Measurements from ENCODE around the gene FRAT2.

The FRAT2 gene

GRCh38 chr10:97323501-97323900 is 11.0 kb downstream of the FRAT2 start:
- no peak for DNase-seq

GRCh38 chr10:97321804-97322190 is 12.7 kb downstream of the FRAT2 start:
- DNase-seq, result no peak

DNA sequence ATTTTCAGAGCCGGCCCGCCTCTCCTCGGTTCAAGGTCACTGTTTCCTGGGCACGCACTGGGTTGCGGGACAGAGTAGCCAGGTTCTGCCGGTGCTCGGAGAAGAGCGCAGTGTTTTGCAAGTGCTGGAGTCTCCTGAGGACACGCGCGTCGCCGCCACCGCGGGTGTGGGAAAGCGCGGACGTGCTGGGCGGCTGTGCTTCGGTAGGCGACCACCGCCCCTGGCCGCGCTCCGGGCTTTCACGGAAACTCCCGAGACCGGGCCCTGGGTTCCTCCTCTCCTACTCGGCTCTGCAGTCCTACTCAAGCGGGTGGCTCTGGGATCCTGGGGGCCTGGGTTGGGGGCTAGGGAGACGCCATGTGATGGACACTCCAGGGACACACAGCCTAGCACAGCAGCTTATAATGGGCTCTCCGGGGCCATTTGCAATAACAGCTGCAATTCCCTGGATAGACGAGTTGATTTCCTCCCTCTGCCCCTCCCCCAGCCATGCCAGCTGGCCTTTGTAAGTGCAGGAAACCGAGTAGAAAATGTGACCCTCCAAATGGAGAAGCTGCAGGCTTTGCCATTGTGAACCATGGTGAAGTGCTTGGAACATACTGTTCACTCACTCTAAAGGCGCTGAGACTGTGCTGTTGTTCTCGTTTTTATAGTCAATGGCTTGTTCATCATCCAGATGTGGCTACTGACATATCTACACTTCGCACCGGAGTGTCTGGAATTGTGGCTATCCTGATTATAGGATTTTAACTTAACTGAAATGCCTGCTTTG is 13.3 kb downstream of the FRAT2 start:
- peak; percentile 44 to 45 for DNase-seq

DNA sequence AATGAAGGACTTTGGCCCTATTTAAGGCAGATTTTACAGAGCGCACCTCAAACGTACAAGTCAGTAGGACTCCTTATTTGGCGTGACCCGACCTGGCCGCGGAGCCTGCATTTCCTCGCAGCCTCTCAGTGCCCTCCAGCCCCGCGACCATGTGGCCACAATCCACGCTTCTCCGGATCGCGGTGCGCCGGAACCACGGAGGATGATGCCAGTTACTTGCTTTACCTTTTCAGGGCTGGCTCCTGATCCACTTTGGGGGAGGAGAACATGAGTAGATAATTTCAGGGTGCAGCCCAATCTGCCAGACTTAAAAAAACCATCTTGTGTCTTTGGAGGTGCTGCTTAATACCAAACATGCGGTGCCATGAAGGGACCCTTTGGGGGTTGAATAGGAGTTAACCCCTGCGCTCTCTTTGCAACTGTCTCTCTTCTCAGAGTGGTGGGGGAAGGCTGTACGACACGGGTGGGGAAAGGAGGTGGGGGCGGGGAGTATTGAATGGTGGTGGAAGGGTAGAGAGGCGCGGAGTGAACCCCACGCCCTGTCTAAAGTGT is 14.0 kb downstream of the FRAT2 start:
- DNase-seq, result peak; percentile 56 to 59

- peak; percentile 76 to 79 for DNase-seq
Observed at GRCh38 chr10:97319671-97320479, 14.7 kb downstream of the FRAT2 start.

- peak; percentile 94 to 95 for DNase-seq
Observed at GRCh38 chr10:97318772-97319651, 15.5 kb downstream of the FRAT2 start, which contains the start of gene FRAT1. Gene FRAT1 (plus strand): TSS chr10:97319271. CDS start chr10:97319454, 183 bp downstream.

DNA sequence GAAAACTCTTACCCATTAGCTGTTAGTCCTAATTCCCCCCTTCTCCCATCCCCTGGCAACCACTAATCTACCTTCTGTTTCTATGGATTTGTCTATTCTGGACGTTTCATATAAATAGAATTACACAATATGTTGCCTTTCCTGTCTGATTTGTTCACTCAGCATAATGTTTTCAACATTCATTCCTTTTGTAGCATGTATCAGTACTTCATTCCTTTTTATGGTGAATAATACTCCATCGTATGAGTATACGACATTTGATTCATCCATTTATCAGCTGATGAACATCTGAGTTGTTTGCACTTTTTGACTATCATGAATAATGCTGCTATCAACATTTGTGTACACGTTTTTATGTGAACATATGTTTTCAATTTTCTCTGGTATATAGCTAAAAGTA is 19.9 kb downstream of the FRAT2 start:
- no peak for DNase-seq

DNA sequence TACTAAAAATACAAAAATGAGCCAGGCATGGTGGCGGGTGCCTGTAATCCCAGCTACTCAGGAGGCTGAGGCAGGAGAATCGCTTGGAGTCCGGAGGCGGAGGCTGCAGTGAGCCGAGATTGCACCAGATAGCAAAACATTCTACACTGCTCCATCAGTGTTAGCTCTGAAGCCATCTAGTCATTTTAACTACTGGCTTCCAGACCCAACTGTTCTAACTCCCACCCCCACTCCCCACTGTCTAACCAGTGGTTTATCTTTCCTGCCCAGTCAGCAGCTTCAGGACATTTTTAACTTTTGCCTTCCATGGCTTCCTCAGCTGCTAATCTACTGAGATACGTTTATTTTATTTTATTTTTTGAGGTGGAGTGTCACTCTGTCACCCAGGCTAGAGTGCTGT is 21.6 kb downstream of the FRAT2 start:
- no peak for DNase-seq

DNA sequence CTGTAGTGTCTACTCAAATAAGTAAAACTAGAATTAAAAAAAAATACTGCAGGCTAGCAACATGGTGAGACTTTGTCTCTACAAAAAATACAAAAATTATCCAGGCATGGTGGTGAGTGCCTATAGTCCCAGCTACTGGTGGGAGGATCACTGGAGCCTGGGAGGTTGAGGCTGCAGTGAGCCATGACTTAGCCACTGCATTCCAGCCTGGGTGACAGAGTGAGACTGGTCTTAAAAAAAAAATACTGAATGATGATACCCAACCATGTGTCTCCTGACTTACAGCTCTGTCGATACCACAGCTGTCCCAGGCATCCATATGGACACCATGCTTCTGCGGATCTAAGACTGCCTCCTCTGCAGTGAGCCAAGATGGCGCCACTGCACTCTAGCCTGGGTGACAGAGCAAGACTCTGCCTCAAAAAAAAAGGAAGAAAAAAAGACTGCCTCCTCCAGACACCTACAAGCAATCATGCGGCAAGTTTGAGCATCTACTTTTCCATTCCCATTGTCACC is 23.4 kb downstream of the FRAT2 start:
- DNase-seq, result no peak

GRCh38 chr10:97307866-97308780 is 26.4 kb downstream of the FRAT2 start:
- no peak for DNase-seq

DNA sequence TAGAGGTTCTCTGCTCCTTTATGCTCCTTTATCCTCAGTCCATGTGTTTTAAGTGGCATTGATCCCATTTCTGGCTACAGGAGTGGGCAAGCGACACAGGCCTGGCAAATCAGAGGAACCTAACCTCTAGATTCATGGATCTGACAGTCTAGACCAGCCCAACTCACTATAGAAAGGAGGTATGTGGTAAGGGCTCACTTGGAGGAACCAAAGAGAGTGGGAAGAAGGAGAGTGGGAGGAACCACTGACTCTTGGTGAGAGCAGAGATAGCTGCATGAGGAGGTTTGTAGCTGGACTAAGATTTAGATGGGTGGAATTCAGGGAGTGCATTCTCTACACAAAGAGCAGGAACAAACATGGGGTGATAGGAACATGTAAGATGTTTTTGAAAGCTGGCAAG is 27.1 kb downstream of the FRAT2 start:
- no peak for DNase-seq

DNA sequence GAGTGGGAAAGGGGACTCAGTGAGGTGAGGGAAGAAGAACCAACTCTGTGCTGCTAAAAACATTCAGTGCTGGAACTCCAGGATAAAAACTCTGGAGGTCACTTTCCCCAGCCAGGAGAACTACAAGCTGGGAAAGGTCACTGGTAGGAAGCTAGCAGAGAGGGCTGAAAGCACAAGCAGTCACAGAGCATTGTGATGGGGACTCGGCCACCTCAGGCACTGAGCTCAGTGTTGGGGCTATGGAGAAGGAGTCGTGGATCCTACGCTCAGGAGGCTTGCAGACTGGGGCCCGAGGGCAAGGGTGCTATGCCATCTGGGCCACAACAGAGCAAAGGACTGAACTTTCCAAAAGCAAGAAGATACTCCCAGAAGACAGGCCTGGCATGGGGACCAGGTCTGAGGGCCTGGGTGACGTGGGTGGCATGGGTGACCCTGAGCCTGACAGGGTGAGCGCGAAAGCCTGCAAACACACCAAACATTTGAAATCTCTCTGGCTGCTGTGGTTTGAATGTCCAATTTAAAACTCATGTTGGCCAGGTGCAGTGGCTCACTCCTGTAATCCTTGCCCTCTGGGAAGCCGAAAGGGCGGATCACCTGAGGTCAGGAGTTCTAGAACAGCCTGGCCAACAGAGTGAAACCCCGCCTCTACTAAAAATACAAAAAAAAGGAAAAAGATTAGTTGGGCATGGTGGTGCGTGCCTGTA is 32.3 kb downstream of the FRAT2 start:
- no peak for DNase-seq

GRCh38 chr10:97300980-97301379 is 33.5 kb downstream of the FRAT2 start:
- DNase-seq, result no peak

DNA sequence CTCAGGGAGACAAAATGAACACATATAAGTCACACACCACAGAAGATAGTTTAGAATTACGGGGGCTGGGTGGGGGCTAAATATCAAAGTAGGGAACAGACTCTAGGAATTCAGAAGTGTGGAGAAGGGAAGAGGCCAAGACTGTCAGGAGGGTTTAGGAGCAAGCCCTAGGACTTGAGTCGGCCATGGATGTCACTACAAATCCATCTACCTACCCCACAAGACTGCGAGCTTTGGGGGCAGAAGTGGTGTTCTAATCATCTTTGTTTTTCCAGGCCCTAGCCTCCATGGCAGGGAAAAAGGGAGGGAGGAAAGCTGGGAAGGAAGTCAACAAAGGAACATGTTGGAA is 36.3 kb downstream of the FRAT2 start:
- no peak for DNase-seq

GRCh38 chr10:97297556-97298222 is 36.8 kb downstream of the FRAT2 start:
- DNase-seq, result no peak

DNA sequence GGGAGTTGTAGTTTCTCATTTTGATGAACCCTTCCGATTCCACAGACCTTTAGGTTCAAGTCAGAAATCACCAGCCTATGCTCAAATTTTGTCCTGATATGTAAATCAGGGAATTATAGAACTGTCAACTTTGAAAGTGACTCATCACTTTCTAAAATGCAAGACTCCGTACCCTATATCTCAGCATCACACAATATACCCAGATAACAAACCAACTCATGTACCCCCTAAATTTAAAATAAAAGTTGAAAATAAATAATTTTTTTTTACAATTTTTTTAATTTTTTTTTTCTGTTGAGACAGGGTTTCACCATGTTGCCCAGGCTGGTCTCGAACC is 41.7 kb downstream of the FRAT2 start:
- DNase-seq, result no peak

DNA sequence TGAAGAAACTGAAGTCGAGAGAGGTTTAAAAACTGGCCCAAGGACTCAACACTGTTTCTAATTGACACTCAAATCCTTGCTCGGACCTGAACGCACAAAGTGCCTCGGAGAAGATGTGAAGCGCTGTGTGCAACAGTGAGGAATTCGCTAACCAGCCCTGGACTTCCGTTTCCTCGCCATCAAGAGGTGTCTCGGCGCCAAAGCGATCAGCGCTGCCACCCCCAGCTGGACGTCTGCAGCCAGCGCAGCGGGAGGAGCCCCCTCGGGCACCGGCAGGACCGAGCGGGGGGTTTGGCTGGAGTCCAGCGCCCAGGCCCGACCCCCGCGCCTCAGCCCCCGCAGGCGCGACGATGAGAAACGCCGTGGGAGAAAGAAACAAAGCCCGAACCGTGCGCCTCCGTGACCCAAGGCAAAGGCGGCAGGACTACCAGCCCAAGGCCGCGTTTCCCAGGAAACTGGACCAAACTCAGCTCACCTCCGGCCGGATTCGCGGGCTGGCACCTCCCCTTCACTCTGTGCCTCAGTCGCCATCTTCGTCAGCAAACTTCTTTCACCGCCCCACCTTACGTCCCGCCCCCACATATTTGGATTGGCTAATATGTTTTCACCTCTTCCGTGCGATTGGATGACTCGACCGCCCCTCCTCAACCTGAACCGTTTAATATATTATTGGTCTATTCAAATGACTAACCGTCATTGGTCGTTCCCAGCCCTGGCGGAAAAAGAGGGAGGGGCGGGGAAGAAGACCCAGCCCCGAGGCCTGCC is 42.2 kb downstream of the FRAT2 start, which contains the start of gene ARHGAP19:
Gene ARHGAP19, minus strand, starts transcription at position 541 of the 765 bp plus-strand sequence. Its CDS starts 10 bp downstream, at position 531.
- peak; percentile 93 for DNase-seq

DNA sequence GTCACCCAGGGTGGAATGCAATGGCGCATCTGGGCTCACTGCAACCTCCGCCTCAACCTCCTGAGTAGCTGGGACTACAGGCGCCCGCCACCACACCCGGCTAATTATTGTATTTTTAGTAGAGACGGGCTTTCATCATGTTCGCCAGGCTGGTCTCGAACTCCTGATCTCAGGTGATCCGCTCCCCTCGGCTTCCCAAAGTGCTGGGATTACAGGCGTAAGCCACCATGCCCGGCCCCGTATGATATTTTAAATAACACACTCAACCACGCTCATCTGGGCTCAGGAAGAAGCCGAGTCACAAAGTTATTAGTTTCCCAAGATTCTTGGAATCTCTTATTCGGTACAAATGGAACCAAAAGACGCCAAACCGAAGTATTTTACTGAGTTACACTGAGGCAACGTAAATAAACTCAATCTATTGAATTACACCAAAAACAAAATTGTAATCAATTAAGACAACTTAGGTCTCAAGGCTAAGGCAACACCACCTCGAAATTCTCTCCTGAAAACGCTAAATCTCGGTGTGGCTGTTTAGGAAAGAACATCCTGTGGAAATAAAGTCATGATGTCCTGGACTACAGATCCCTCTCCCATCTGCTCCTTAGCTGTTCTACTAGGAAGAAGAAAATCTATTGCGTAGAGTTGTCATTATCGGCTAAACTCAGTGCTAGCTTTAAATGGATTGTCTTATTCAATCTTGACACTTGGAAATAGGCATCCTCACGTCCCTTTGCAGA is 43.0 kb downstream of the FRAT2 start:
- DNase-seq, result no peak

Data from activated T-cell treated with anti-CD3 and anti-CD28 coated beads, Interleukin-2, amount 50 U/mL, for 48 hours (primary cell).